ENCODE measurements around the gene MSANTD3. TPM values are rescaled to one million over a fixed set of nuclear protein-coding genes. Genes with fewer than 3 reads are reported as not detected.

MSANTD3 gene
- total and polyA plus RNA-seq, 8 donors = 6.0 to 15.0 (median 8.2) TPM

DNA sequence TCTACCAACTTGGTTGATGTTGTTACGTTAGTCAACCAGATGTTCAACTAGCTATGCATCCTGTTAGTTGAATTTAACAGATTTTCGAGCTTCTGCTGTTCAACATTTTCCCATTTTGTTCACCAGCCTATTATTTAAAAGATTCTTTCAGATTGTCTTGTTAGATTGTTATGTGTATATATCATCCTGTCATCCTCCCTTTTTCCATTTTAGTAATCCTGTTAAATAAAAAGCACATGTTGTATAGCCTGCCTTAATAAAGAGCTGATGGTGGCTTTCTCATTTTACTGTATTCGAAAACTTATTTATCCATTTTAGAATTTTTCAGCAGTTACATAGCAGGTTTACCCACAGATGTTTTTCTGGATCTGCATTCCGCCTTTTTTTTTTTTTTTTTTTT lies 50.3 kb downstream of the MSANTD3 start:
- DNase-seq = no peak
- WGBS, 2 donors = 89 to 92% methylated on average over 4 of the region's 4 CpGs
- no peak for ATAC-seq

GRCh38 chr9:100478192-100478591 lies 51.2 kb downstream of the MSANTD3 start:
- intact Hi-C loops (cut with DNase I) = no loop called here
- no peak for FAIRE-seq
- no peak for ATAC-seq
- WGBS, 2 donors = 90 to 91% methylated on average over 6 of the region's 6 CpGs
- TF ChIP-seq, protein P1, sequence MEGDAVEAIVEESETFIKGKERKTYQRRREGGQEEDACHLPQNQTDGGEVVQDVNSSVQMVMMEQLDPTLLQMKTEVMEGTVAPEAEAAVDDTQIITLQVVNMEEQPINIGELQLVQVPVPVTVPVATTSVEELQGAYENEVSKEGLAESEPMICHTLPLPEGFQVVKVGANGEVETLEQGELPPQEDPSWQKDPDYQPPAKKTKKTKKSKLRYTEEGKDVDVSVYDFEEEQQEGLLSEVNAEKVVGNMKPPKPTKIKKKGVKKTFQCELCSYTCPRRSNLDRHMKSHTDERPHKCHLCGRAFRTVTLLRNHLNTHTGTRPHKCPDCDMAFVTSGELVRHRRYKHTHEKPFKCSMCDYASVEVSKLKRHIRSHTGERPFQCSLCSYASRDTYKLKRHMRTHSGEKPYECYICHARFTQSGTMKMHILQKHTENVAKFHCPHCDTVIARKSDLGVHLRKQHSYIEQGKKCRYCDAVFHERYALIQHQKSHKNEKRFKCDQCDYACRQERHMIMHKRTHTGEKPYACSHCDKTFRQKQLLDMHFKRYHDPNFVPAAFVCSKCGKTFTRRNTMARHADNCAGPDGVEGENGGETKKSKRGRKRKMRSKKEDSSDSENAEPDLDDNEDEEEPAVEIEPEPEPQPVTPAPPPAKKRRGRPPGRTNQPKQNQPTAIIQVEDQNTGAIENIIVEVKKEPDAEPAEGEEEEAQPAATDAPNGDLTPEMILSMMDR (IDR thresholded peaks at IDR 0.05) = no peak
- no peaks in the 10 kb centered on the region for H3K27me3 ChIP-seq
- H3K4me1 ChIP-seq = no peaks in the 10 kb centered on the region
- no peaks in the 10 kb centered on the region for H3K9me3 ChIP-seq
- no peak for DNase-seq
- H3K27ac ChIP-seq = no peak overlapping the region
- no peak overlapping the region for H3K4me3 ChIP-seq
- H3K36me3 ChIP-seq = no peaks in the 10 kb centered on the region

More for the DNA sequence above, 50.3 kb downstream of the MSANTD3 start:
- Histone ChIP-seq H3K27me3 (no peaks in the 10 kb centered on the region), H3K27ac (no peak overlapping the region), H3K9me3 (no peaks in the 10 kb centered on the region), H3K4me1 (no peaks in the 10 kb centered on the region), H3K4me3 (no peak overlapping the region), H3K36me3 (no peaks in the 10 kb centered on the region)
- no peak for FAIRE-seq
- intact Hi-C loops (cut with DNase I) = no loop called here
- TF ChIP-seq, protein P1 (IDR thresholded peaks at IDR 0.05) = no peak

GRCh38 chr9:100479820-100480219 lies 52.9 kb downstream of the MSANTD3 start:
- H3K27ac ChIP-seq = no peak overlapping the region
- no peak overlapping the region for H3K4me3 ChIP-seq
- FAIRE-seq (no peak), ATAC-seq (no peak), DNase-seq (no peak)
- no peaks in the 10 kb centered on the region for H3K4me1 ChIP-seq
- TF ChIP-seq, protein P1 (IDR thresholded peaks at IDR 0.05) = no peak
- intact Hi-C loops (cut with DNase I) = no loop called here
- H3K36me3 ChIP-seq = no peaks in the 10 kb centered on the region
- 62 to 74% methylated on average over 2 of the region's 2 CpGs for WGBS, 2 donors
- no peaks in the 10 kb centered on the region for H3K27me3 ChIP-seq
- no peaks in the 10 kb centered on the region for H3K9me3 ChIP-seq

DNA sequence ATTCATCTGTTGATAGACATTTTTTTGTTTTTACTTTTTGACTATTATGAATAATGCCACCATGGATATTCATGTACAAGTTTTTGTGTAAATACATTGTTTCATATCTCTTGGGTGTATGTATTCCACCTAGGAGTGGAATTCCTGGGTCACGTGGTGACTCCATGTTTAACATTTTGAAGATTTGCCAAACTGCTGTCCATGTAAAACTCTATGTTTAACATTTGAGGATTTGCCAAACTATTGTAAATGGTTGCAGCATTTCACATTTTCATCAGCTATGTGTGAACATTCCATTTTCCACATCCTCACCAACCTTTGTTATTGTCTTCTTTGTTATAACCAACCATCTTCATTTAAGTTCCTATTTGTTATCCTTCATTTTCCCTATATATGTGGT lies 58.3 kb downstream of the MSANTD3 start:
- TF ChIP-seq, protein P1 (IDR thresholded peaks at IDR 0.05) = no peak
- ATAC-seq = no peak
- intact Hi-C loops (cut with DNase I) = no loop called here

GRCh38 chr9:100486479-100487176 lies 59.7 kb downstream of the MSANTD3 start:
- Histone ChIP-seq H3K4me3 (no peak overlapping the region), H3K27ac (no peak overlapping the region), H3K9me3 (no peaks in the 10 kb centered on the region), H3K27me3 (no peaks in the 10 kb centered on the region), H3K4me1 (no peaks in the 10 kb centered on the region), H3K36me3 (no peaks in the 10 kb centered on the region)
- intact Hi-C loops (cut with DNase I) = no loop called here
- no peak for DNase-seq
- TF ChIP-seq, protein P1 (IDR thresholded peaks at IDR 0.05) = no peak
- 86 to 87% methylated on average over 10 of the region's 10 CpGs for WGBS, 2 donors
- no peak for ATAC-seq
- FAIRE-seq = no peak

More for the DNA sequence above, 58.3 kb downstream of the MSANTD3 start:
- DNase-seq (no peak), FAIRE-seq (no peak)
- Histone ChIP-seq H3K27me3 (no peaks in the 10 kb centered on the region), H3K9me3 (no peaks in the 10 kb centered on the region), H3K27ac (no peak overlapping the region), H3K4me1 (no peaks in the 10 kb centered on the region), H3K36me3 (no peaks in the 10 kb centered on the region), H3K4me3 (no peak overlapping the region)
- WGBS, 2 donors = 57 to 64% methylated on average over 1 of the region's 1 CpG

All from pancreas (tissue), 10 donors.